ENCODE data around the gene TAMALIN. TPM values are rescaled to one million over a fixed set of nuclear protein-coding genes. Genes with fewer than 3 reads are reported as not detected.

Gene TAMALIN
- total RNA-seq, 1 donor from 2014 or later, result 26.4 TPM

- DNase-seq (ENCODE audit: low read depth in 2 of 2), result no peak
Measured at GRCh38 chr12:52054833-52055730, 48.3 kb downstream of the TAMALIN start.

GRCh38 chr12:52055731-52056711, 49.3 kb downstream of the TAMALIN start:
- DNase-seq (ENCODE audit: low read depth in 2 of 2), result no peak

- DNase-seq (ENCODE audit: low read depth in 2 of 2), result no peak
Measured at GRCh38 chr12:52056801-52057637, 50.3 kb downstream of the TAMALIN start.

- no peak for DNase-seq (ENCODE audit: low read depth in 2 of 2)
Measured at GRCh38 chr12:52057638-52058576, 51.2 kb downstream of the TAMALIN start.

GRCh38 chr12:52058631-52059361, 52.0 kb downstream of the TAMALIN start:
- no peak for DNase-seq (ENCODE audit: low read depth in 2 of 2)

GRCh38 chr12:52059582-52060497, 53.1 kb downstream of the TAMALIN start:
- DNase-seq (ENCODE audit: low read depth in 2 of 2), result no peak

- no peak for DNase-seq (ENCODE audit: low read depth in 2 of 2)
Measured at GRCh38 chr12:52060498-52061177, 53.9 kb downstream of the TAMALIN start.

GRCh38 chr12:52061470-52062166, 54.9 kb downstream of the TAMALIN start:
- DNase-seq (ENCODE audit: low read depth in 2 of 2), result no peak

GRCh38 chr12:52062167-52063081, 55.7 kb downstream of the TAMALIN start:
- no peak for DNase-seq (ENCODE audit: low read depth in 2 of 2)

- no peak for DNase-seq (ENCODE audit: low read depth in 2 of 2)
Measured at GRCh38 chr12:52063082-52063924, 56.6 kb downstream of the TAMALIN start.

GRCh38 chr12:52063981-52064649, 57.4 kb downstream of the TAMALIN start:
- peak; percentile 87 to 92 for DNase-seq (ENCODE audit: low read depth in 2 of 2)
